CMK (cell line): ENCODE results near the gene RAB5B.

Experiments
- DNase-seq: peaks from one replicate; pipeline ENCODE4 v3.0.0-alpha.2; 2010; ENCODE audit warnings: low read depth

RAB5B gene

DNA sequence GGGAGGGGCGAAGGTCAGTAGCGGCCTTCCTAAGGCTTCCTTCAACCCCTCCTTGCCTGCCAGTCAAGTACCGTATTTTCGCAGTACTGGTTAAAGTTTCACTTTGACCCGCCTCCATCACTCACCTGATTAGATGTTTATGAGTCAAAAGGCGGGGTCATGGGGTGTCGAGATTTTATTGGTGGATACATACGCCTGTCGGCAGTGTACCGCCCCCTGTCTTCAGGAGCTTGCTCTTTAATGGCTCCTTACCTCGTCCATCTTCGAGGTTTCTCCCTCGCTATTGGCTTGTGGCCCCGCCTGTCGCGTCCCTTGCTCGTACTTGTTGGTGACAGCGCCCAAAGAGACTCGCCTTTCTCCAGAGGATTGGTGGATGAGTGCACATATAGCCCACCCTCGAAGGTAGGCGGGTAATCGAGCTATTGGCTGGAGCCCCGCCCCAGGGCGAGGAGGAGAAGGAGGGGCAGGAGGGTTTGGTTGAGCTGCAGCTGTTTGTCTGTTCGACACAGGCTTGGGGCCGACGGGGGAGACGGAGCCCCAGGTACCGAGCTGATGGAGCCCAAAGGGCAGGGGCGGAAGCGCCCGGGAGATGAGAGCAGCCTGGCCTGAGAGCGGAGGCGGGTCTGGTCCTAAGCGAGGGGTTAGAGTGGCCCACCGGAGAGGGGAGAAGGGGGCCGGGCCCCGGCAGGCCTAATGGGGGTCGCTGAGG, at the start of gene RAB5B:
TSS of gene RAB5B (plus strand) at position 480 of the 709 bp plus-strand sequence. CDS start 12,883 bp downstream, outside the sequence.
- peak; percentile 98 for DNase-seq

DNA sequence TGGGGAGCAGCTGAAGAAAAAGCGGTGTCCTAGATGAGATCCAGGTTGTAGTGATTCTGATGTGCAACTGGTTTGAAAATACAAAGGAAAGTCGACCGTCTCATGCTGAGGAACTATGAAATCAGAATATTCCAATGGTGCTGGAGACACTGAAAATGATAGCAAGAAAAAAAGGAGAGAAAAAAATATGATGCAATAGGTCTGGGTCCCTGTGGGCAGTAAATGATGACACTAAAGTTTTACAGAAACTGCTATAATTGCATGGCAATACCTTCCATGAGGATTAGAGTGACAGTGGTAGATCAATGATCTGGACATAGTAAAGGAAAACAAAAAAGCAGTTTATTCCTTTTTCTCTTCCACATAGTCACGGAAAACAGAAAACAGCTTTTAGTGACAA, 48.5 kb upstream of the RAB5B start:
- DNase-seq, result no peak

DNA sequence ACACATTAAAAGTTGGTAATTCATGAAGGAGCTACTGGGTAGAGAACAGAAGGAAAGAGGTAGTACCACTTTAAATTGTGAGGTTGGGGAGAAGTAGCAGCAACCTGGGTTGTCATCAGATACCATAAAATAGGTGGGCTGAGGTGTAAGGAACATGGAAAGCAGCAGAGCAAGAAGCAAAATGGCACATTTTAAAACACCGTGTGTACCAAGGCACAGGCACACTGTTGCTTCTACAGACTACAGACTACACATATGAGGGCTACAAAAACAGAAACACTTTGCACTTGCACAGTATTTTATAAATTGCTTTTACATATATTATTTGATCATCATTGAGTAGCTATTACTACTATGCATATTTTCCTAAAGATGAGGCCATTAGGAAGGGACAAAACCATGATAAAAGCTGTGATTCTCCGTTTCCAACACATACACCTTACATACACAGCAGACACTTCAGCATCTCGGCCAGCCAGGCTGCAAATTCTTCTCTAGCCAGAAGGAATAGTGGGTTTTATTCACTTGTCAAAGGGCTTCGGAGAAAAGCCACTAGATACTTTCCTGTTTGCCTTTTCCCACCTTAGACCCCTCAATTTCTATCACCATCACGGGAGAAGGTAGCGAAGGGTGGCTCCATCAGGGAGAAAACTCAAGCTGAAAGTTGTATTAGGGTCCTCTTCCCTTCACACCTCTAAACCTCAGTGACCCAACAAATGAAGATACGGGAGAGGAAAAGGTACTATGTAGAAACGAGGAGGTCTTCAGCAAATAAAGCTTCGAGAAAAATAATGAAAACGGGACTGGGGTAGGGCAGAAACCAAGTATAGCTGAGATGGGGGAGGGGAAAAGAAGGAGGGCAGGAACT, 47.8 kb upstream of the RAB5B start:
- DNase-seq, result no peak

DNA sequence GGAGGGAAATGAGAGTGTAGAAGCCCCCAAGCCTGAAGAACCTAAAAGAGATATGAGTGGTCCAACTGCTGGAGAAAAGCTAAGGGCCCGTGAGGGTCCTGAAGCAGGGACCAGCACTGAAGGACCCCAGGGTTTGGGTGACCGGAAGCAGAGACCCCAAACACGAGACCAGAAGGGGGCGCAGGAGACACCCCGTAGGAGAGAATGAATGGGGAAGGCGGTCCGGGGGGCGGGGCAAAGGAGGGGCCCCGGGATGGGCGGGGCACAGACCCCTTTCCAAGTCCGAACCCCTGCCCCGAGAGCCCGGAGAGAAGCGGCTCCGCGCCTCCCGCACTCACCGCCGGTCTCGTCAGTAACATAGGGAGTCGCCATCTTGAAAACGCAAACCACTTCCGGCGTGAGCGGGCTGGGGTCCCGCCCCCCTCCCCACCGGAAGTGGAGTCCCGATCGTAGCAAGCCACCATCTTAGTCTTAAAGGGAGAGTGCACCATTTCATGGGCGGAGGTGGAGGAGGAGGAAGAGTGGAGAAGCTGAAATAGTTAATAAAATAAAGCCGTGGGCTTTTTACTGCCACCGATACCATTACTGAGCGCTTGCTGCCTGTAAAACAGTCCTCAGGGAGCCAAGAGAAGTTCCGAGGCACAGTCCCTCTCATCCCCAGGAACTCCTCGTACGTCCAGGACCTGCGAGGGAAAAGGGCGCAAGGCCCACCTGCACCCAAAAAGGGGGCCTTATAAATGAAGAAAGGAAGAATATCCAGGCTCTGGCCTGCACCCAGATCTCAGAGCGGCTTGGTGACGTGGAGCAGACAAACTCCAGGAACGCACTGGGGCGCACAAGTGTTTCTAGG, 46.9 kb upstream of the RAB5B start:
- DNase-seq, result peak; percentile 84

DNA sequence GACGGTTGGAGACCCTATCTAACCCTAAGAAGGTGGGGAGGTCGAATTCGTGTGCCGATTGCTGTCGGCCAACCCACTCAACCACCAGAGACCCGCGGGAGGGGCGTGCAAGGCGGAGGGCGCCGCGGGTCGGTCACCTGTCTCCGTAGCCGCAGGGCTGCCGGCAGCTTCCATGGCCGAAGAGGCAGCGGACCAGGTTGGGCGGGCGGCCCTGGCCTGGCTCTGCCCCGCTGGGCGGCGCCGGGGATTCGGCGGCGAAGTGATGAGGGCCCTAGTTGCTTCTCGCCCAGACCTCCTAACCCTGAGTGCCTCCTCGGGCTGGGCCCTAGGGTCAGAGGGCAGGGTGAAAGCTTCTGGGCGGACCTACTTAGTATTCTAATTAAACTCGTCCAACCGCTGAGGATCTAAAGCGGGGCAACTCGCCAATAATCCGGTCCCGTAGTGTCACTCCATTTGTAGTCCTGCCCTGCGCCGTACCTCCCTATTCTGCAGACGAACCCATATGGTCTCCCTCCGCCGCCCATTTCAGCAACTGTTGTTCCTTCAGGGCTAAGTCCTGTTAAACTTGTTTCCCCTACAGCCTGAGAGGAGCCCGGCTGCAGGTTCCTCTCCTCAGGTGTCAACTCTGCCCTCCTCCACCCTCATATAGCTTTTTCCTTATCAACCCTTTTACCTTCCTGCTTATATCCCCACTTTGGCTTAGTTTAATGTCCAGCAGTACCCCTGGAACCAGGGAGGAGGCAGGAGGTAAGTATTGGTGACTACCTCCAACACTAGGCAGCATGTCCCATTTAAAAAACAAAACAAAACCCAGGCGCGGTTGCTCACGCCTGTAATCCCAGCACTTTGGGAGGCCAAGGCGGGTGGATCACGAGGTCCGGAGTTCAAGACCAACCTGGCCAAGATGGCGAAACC, 46.0 kb upstream of the RAB5B start, which contains the start of gene PYM1:
TSS of gene PYM1 (minus strand) at position 307 of the 915 bp plus-strand sequence. CDS start at position 174, 133 bp downstream.
- DNase-seq, result peak; percentile 87

- DNase-seq, result no peak
These were observed 44.5 kb upstream of the RAB5B start for GRCh38 chr12:55929306-55929791.

- peak; percentile 37 for DNase-seq
These were observed 43.0 kb upstream of the RAB5B start, which contains the start of gene DGKA for GRCh38 chr12:55930771-55931316. Gene DGKA (plus strand): TSS chr12:55931162. CDS start chr12:55936504, 5,342 bp downstream.

- no peak for DNase-seq
These were observed 42.5 kb upstream of the RAB5B start for GRCh38 chr12:55931317-55931779.

GRCh38 chr12:55931780-55932550, 41.9 kb upstream of the RAB5B start:
- DNase-seq, result peak; percentile 20

GRCh38 chr12:55932551-55932910, 41.3 kb upstream of the RAB5B start:
- no peak for DNase-seq

DNA sequence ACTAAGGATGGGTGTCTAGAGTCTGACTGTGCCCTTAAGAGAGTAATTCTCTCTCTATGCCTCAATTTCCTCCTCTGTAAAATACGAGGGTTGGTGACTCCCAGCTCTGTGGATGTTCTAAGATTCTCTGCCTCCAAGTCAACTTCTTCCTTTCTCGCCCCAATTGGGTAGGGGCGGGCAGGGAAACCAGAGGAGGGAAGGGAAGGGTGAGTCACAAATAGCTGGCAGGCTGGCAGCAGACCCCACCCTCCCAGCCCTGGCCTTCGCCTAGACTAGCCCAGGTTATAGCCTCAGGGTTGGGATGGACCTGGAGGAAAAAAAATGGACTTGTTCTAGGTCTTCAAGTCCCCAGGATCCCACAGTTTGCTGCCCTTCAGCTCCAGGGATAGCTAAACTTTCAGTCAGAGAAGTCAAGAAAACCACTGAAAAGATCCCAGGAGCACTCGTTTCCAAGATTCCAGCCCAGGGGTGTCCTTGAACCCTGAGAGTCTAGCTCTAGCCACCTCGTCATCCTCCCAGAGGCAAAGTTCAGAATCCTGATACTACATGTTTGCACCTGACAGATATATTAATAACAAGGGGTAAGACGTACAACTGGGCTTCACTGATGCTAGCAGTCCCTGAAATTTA, 40.6 kb upstream of the RAB5B start:
- DNase-seq, result no peak

DNA sequence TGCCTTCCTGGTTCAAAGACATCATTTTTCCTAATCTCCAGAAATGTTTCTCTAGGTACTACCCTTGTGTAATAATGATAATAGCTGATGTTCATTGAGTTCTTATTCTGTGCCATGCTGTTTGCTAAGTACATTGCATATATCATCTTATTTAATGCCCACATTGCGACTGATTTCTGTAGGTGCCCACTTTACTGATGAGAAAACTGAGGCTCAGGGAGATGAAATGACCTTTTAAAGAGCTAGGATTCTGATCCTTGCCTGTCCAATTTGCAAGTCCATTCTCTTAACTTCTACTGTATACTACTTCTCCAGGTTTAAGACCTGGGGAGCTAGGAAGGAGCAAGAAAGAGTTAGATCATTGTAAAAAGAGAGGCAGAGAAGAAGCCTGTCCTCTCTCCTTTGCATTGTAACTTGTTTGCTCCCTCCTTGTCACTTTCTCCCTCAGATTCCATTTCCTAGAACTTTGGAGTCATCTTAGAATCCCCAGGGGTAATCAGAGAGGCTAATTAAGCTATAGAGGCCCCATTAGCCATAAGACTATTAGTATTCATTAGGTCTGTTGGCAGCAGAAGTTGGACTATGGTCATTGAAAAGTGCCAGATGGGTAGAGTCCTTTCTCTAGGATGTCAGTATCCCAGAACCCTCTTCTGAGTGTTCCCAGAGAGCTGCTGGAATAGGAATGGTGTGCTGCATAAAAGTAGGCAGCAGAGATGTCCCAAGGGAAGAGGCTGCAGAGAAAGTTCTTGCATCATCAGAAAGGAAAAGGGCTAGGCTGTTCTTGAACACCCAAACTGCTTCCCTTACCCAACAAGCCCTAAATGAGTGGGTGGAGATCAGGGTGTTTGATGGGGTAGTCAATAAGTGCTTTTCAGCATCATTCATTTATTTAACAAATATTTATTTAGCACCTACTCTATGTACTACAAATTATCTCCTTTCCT, 39.8 kb upstream of the RAB5B start:
- no peak for DNase-seq

DNA sequence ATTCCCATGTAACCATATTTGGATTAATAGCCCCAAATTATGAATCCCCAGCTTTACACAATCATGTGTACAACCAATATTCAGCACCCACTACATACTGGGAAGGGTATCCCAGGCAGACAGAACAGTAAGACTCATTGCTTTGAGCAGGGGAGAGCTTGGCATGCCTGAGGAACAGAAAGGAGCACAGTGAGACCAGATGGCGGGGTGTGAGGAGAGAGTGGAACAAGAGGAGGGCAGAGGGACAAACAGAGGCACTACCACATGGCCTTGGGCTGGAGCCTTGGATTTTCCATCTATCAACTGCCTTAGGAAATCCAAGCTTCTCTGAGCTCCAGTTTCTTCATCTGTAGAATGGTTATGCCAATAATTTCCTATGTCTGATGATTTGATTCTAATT, 39.1 kb upstream of the RAB5B start:
- DNase-seq, result no peak

DNA sequence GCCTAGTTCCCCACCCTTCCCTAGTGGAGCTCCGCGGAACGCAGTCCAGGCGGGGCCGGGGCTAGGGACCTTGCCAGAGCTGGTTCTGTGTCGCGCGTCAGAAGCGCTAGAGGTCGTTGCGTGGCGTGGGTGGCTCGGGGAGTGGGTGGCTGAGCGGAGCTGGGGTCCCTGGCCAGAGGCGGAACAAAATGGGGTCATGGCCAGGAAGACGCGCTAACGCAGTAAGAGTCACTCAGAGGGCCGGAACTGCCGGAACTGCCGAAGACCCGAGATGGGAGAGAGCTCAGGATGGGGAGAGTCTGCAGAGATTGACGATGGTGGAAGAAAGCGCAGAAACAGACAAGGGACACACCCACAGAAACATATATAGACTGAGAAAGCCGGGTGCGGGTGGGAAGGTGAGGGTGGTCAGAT, 38.1 kb upstream of the RAB5B start:
- no peak for DNase-seq

GRCh38 chr12:55937981-55938380, 35.9 kb upstream of the RAB5B start:
- no peak for DNase-seq

DNA sequence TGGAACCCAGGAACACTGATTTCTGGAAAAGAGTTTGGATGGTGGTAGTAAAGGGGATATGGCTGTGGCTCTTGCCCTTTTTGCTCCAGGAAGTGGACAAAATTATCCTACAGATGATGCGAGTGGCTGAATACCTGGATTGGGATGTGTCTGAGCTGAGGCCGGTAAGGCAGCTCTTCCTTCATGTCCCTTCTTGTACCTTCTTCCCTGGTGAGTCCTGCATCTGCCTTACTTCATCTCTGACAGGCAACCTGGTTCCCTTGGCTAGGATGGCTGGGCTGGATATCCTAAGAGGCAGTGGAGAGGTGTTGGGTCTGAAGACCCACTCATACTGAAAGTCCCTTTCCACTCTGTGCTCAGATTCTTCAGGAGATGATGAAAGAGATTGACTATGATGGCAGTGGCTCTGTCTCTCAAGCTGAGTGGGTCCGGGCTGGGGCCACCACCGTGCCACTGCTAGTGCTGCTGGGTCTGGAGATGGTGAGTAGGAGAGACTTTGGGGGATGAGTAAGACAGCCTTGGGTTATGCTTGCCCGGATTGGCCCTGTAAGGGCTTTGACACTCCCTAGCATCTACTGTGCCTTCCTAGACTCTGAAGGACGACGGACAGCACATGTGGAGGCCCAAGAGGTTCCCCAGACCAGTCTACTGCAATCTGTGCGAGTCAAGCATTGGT, 34.9 kb upstream of the RAB5B start:
- DNase-seq, result no peak

- DNase-seq, result peak; percentile 80
These were observed 33.7 kb upstream of the RAB5B start for GRCh38 chr12:55940065-55940732.
